ENCODE measurements around the gene DDX42. TPM values are rescaled to one million over a fixed set of nuclear protein-coding genes. Genes with fewer than 3 reads are reported as not detected.

Gene DDX42
- total and polyA plus RNA-seq, 2 experiments from 2014 or later = 31.1 to 79.9 TPM

GRCh38 chr17:63826468-63827001 lies 52.6 kb downstream of the DDX42 start:
- 3% methylated on average over 31 of the region's 31 CpGs for WGBS (ENCODE audit: low lambda C conversion rate, missing lambda C conversion rate)
- Histone ChIP-seq H3K9me3 (ENCODE audit: low read depth) (no peaks in the 10 kb centered on the region), H3K79me2 (peaks cover 49% of the 10 kb centered on the region), H3K4me1 (ENCODE audit: insufficient read depth) (peaks cover 20% of the 10 kb centered on the region), H3K36me3 (replicated peaks; ENCODE audit: insufficient read depth, low read depth) (peaks cover 4% of the 10 kb centered on the region), H2AFZ (peak overlapping the region; percentile 41), H4K20me1 (ENCODE audit: insufficient read depth, poor library complexity, severe bottlenecking) (no peaks in the 10 kb centered on the region), H3K4me2 (peak overlapping the region; percentile 98), H3K27ac (peak overlapping the region; percentile 91), H3K4me3 (peak overlapping the region; percentile 72), H3K9me2 (replicated peaks; ENCODE audit: insufficient read depth) (no peaks in the 10 kb centered on the region), H3K27me3 (no peaks in the 10 kb centered on the region)
- TF ChIP-seq EZH2phosphoT487 (IDR thresholded peaks at IDR 0.05; ENCODE audit: low read depth, severe bottlenecking, unreplicated experiment) (no peak), CTCF (IDR thresholded peaks at IDR 0.05; ENCODE audit: poor library complexity) (no peak), EZH2 (IDR thresholded peaks at IDR 0.05; ENCODE audit: borderline replicate concordance) (no peak)
- DNase-seq (ENCODE audit: low spot score) = peak; percentile 38

- Histone ChIP-seq H3K4me2 (peak within 1 kb of the TSS; percentile 98), H3K79me2 (peaks cover 49% of the 10 kb centered on the region), H3K36me3 (replicated peaks; ENCODE audit: insufficient read depth, low read depth) (peaks cover 4% of the 10 kb centered on the region), H2AFZ (peak within 1 kb of the TSS; percentile 41), H3K9me3 (ENCODE audit: low read depth) (no peaks in the 10 kb centered on the region), H3K9me2 (replicated peaks; ENCODE audit: insufficient read depth) (no peaks in the 10 kb centered on the region), H4K20me1 (ENCODE audit: insufficient read depth, poor library complexity, severe bottlenecking) (no peaks in the 10 kb centered on the region), H3K27ac (peak within 1 kb of the TSS; percentile 91), H3K27me3 (no peaks in the 10 kb centered on the region), H3K4me3 (peak within 1 kb of the TSS; percentile 72), H3K4me1 (ENCODE audit: insufficient read depth) (peaks cover 20% of the 10 kb centered on the region)
- TF ChIP-seq CTCF (IDR thresholded peaks at IDR 0.05; ENCODE audit: poor library complexity) = peak; percentile 53
- no peak for TF ChIP-seq EZH2phosphoT487 (IDR thresholded peaks at IDR 0.05; ENCODE audit: low read depth, severe bottlenecking, unreplicated experiment)
- WGBS (ENCODE audit: low lambda C conversion rate, missing lambda C conversion rate) = under 1% methylated on average over 53 of the region's 58 CpGs
- DNase-seq (ENCODE audit: low spot score) = peak; percentile 96
These were observed 53.2 kb downstream of the DDX42 start, which contains the start of the genes FTSJ3 and PSMC5 for GRCh38 chr17:63827002-63827800. TSS of gene FTSJ3 (minus strand) at chr17:63827663. CDS start at chr17:63826902, 761 bp downstream. TSS of gene PSMC5 (plus strand) at chr17:63827431. CDS start at chr17:63827491, 60 bp downstream.

GRCh38 chr17:63827801-63828221 lies 53.8 kb downstream of the DDX42 start:
- 5% methylated on average over 19 of the region's 19 CpGs for WGBS (ENCODE audit: low lambda C conversion rate, missing lambda C conversion rate)
- Histone ChIP-seq H3K4me3 (peak overlapping the region; percentile 72), H3K36me3 (replicated peaks; ENCODE audit: insufficient read depth, low read depth) (peaks cover 4% of the 10 kb centered on the region), H3K79me2 (peaks cover 49% of the 10 kb centered on the region), H3K4me2 (peak overlapping the region; percentile 98), H3K27ac (peak overlapping the region; percentile 91), H2AFZ (peak overlapping the region; percentile 41), H3K4me1 (ENCODE audit: insufficient read depth) (peaks cover 20% of the 10 kb centered on the region), H4K20me1 (ENCODE audit: insufficient read depth, poor library complexity, severe bottlenecking) (no peaks in the 10 kb centered on the region), H3K27me3 (no peaks in the 10 kb centered on the region), H3K9me3 (ENCODE audit: low read depth) (no peaks in the 10 kb centered on the region), H3K9me2 (replicated peaks; ENCODE audit: insufficient read depth) (no peaks in the 10 kb centered on the region)
- no peak for DNase-seq (ENCODE audit: low spot score)
- no peak for TF ChIP-seq EZH2phosphoT487 (IDR thresholded peaks at IDR 0.05; ENCODE audit: low read depth, severe bottlenecking, unreplicated experiment)
- TF ChIP-seq EZH2 (IDR thresholded peaks at IDR 0.05; ENCODE audit: borderline replicate concordance) = no peak
- no peak for TF ChIP-seq CTCF (IDR thresholded peaks at IDR 0.05; ENCODE audit: poor library complexity)

All from hepatocyte (in vitro differentiated cells).